ENCODE measurements around the gene ZNF383. TPM values are rescaled to one million over a fixed set of nuclear protein-coding genes. Genes with fewer than 3 reads are reported as not detected.
"Not testable (repeated sequence)": the region's sequence is repeated elsewhere in the genome, so short reads cannot be mapped to it uniquely, and the experiment has no call there.

Gene ZNF383
- total and polyA plus RNA-seq, 2 of the 4 experiments (the other 2 are of a cell fraction): 2.4 to 4.5 TPM

GRCh38 chr19:37186071-37186470 lies 31.9 kb upstream of the ZNF383 start:
- CTCF ChIA-PET; H2BK15ac ChIP-seq (ENCODE audit: low read depth, low read length); H4K5ac ChIP-seq (ENCODE audit: low read depth, low read length); H2BK5ac ChIP-seq (ENCODE audit: low read depth, low read length, poor library complexity, severe bottlenecking); H3K23ac ChIP-seq (ENCODE audit: low read depth, low read length); H2AK9ac ChIP-seq (replicated peaks; ENCODE audit: low read depth, low read length, poor library complexity); dilution Hi-C loops (cut with HindIII; ENCODE audit: low sequenced_read_pairs, unreplicated experiment); H2BK120ac ChIP-seq (ENCODE audit: low read depth, low read length); POLR2A ChIA-PET (ENCODE audit: unreplicated experiment); H3K4me1 ChIP-seq (ENCODE audit: control insufficient read depth, insufficient read depth, low read length); ATAC-seq (ENCODE audit: low read depth); intact Hi-C loops (cut with micrococcal nuclease); in situ Hi-C loops (cut with MboI; ENCODE audit: low sequenced_read_pairs); H4K91ac ChIP-seq (ENCODE audit: insufficient read depth, low read depth, low read length); H3K79me1 ChIP-seq (ENCODE audit: low read depth in 1 of 2, low read length in 2 of 2); H2BK20ac ChIP-seq (ENCODE audit: low read depth, low read length); H3K27me3 ChIP-seq (ENCODE audit: control insufficient read depth, insufficient read depth, low read length); DNase-seq; H4K8ac ChIP-seq (ENCODE audit: low read depth in 2 of 2, low read length in 2 of 2); H4K20me1 ChIP-seq (ENCODE audit: insufficient read depth, low read length); H3K14ac ChIP-seq (replicated peaks; ENCODE audit: low read depth, low read length); H3K9me1 ChIP-seq (ENCODE audit: insufficient read depth, low read length); H2AK5ac ChIP-seq (ENCODE audit: low read depth, low read length); H3K4ac ChIP-seq (ENCODE audit: low read depth, low read length); H3K18ac ChIP-seq (ENCODE audit: low read depth, low read length); BruUV-seq (replicated peaks); H3K56ac ChIP-seq (ENCODE audit: extremely low read depth, insufficient read depth, low read length); H3K27ac ChIP-seq (ENCODE audit: insufficient read depth, low read length); H3K4me2 ChIP-seq (ENCODE audit: low read depth, low read length); H3K9ac ChIP-seq (ENCODE audit: low read depth, low read length); H2AFZ ChIP-seq (replicated peaks; ENCODE audit: low read length, poor library complexity); H3K4me3 ChIP-seq (ENCODE audit: insufficient read depth, low read depth, low read length): not testable (repeated sequence)
- peaks cover 23% of the 10 kb centered on the region for H3K36me3 ChIP-seq (ENCODE audit: control insufficient read depth, insufficient read depth, low read length)
- 80% methylated on average over 1 of the region's 4 CpGs; no CpG with 5 or more reads in 1 of the 2 experiments for WGBS, 2 experiments (ENCODE audit: extremely low coverage in 2 of 2, insufficient read length in 1 of 2)
- H3K9me3 ChIP-seq (ENCODE audit: control insufficient read depth, insufficient read depth, low read length): peaks cover 51% of the 10 kb centered on the region

GRCh38 chr19:37195248-37195647 lies 22.8 kb upstream of the ZNF383 start:
- H2BK20ac ChIP-seq (ENCODE audit: low read depth, low read length); H4K8ac ChIP-seq (ENCODE audit: low read depth in 2 of 2, low read length in 2 of 2); ATAC-seq (ENCODE audit: low read depth); DNase-seq; H3K9me1 ChIP-seq (ENCODE audit: insufficient read depth, low read length); H3K56ac ChIP-seq (ENCODE audit: extremely low read depth, insufficient read depth, low read length); H4K20me1 ChIP-seq (ENCODE audit: insufficient read depth, low read length); intact Hi-C loops (cut with micrococcal nuclease); H4K5ac ChIP-seq (ENCODE audit: low read depth, low read length); H4K91ac ChIP-seq (ENCODE audit: insufficient read depth, low read depth, low read length); CTCF ChIA-PET; H2AK5ac ChIP-seq (ENCODE audit: low read depth, low read length); H2AFZ ChIP-seq (replicated peaks; ENCODE audit: low read length, poor library complexity); H2BK15ac ChIP-seq (ENCODE audit: low read depth, low read length); H2BK120ac ChIP-seq (ENCODE audit: low read depth, low read length); in situ Hi-C loops (cut with MboI; ENCODE audit: low sequenced_read_pairs); H3K4me2 ChIP-seq (ENCODE audit: low read depth, low read length); H3K4me1 ChIP-seq (ENCODE audit: control insufficient read depth, insufficient read depth, low read length); BruUV-seq (replicated peaks); H3K18ac ChIP-seq (ENCODE audit: low read depth, low read length); dilution Hi-C loops (cut with HindIII; ENCODE audit: low sequenced_read_pairs, unreplicated experiment); H3K14ac ChIP-seq (replicated peaks; ENCODE audit: low read depth, low read length); H3K4ac ChIP-seq (ENCODE audit: low read depth, low read length); H3K27me3 ChIP-seq (ENCODE audit: control insufficient read depth, insufficient read depth, low read length); H2AK9ac ChIP-seq (replicated peaks; ENCODE audit: low read depth, low read length, poor library complexity); H3K23ac ChIP-seq (ENCODE audit: low read depth, low read length); H2BK5ac ChIP-seq (ENCODE audit: low read depth, low read length, poor library complexity, severe bottlenecking); H3K4me3 ChIP-seq (ENCODE audit: insufficient read depth, low read depth, low read length); H3K79me1 ChIP-seq (ENCODE audit: low read depth in 1 of 2, low read length in 2 of 2); H3K9ac ChIP-seq (ENCODE audit: low read depth, low read length); H3K27ac ChIP-seq (ENCODE audit: insufficient read depth, low read length): not testable (repeated sequence)
- WGBS, 2 experiments (ENCODE audit: extremely low coverage in 2 of 2, insufficient read length in 1 of 2): no CpG with 5 or more reads among the region's 4 CpGs
- Histone ChIP-seq H3K36me3 (ENCODE audit: control insufficient read depth, insufficient read depth, low read length) (peaks cover 25% of the 10 kb centered on the region), H3K9me3 (ENCODE audit: control insufficient read depth, insufficient read depth, low read length) (peaks cover 15% of the 10 kb centered on the region; the same call in 1 of the 2 replicates)
- POLR2A ChIA-PET (ENCODE audit: unreplicated experiment): interaction anchor here (0.7 kb wide), 1 partner anchor 881 kb away, joined by 4 read pairs; no protein-coding TSS in a partner anchor
